Prostate gland (tissue), 2 donors: ENCODE measurements around the gene CTXND1. TPM values are rescaled to one million over a fixed set of nuclear protein-coding genes. Genes with fewer than 3 reads are reported as not detected.
"Not testable (repeated sequence)": the region's sequence is repeated elsewhere in the genome, so short reads cannot be mapped to it uniquely, and the experiment has no call there.

ENCODE experiments used
- DNase-seq: peaks from one replicate; pipeline ENCODE4 v3.0.0-alpha.2; 2019; ENCODE audit warnings: low spot score
- H3K27ac ChIP-seq, 2 donors: fragments of 200-600 bp; sonication (generic); 2 replicates each; pipeline ENCODE4 v1.5.1; 2017 to 2019
- H3K27me3 ChIP-seq: fragments of 200-600 bp; sonication (generic); replicated peaks from 2 replicates; pipeline ENCODE4 v1.5.1; 2019; ENCODE audit not compliant: insufficient read depth
- H3K36me3 ChIP-seq, 2 donors: fragments of 200-600 bp; sonication (generic); 1 replicate in 1 of 2; 2 replicates in 1 of 2; pipeline versions ENCODE4 v1.5.1 to v1.8.1; 2017 to 2019
- H3K4me1 ChIP-seq: fragments of 200-600 bp; sonication (generic); replicated peaks from 2 replicates; pipeline ENCODE4 v1.5.1; 2019
- H3K4me3 ChIP-seq, 2 donors: fragments of 200-600 bp; sonication (generic); 2 replicates each; pipeline ENCODE4 v1.5.1; 2017 to 2019
- H3K9me3 ChIP-seq: fragments of 200-600 bp; sonication (generic); 2 replicates; pipeline ENCODE4 v1.5.1; 2017
- CTCF ChIP-seq, 4 experiments: fragments of 200-600 bp in 2 of 4; fragments of 450-650 bp in 2 of 4; sonication (generic) in 2 of 4; IDR thresholded peaks; 1 replicate in 3 of 4; 2 replicates in 1 of 4; pipeline ENCODE4 v1.5.1; 2016 to 2019; ENCODE audit warnings: antibody characterized with exemption in 4 of 4, mild to moderate bottlenecking in 2 of 4, moderate library complexity in 2 of 4
- POLR2A ChIP-seq: fragments of 450-650 bp; IDR thresholded peaks from one replicate; pipeline ENCODE4 v1.6.1; 2016; ENCODE audit warnings: antibody characterized with exemption, mild to moderate bottlenecking
- POLR2AphosphoS5 ChIP-seq: sonication (generic); formaldehyde crosslinking; IDR thresholded peaks from one replicate; pipeline ENCODE4 v1.6.1; 2017; ENCODE audit warnings: antibody characterized with exemption
- WGBS: methylation state at CpG from one replicate; pipeline ENCODE4 v1.1.5; 2018; 5-methylcytosine and 5-hydroxymethylcytosine counted together
- intact Hi-C: fragments of 100-400 bp; cut with DNase I; formaldehyde crosslinking; loops from one replicate; pipeline ENCODE4 v1.14.2; 2022
- total RNA-seq, 2 donors: library from RNA; depleted of rRNA; stranded (reverse); fragments of >200 nt; gene quantifications; one replicate each; pipeline ENCODE4 v1.1.0, GENCODE V29; 2016

The CTXND1 gene
- total RNA-seq, 2 donors from 2014 or later, result 0.96 TPM; not detected in 1

DNA sequence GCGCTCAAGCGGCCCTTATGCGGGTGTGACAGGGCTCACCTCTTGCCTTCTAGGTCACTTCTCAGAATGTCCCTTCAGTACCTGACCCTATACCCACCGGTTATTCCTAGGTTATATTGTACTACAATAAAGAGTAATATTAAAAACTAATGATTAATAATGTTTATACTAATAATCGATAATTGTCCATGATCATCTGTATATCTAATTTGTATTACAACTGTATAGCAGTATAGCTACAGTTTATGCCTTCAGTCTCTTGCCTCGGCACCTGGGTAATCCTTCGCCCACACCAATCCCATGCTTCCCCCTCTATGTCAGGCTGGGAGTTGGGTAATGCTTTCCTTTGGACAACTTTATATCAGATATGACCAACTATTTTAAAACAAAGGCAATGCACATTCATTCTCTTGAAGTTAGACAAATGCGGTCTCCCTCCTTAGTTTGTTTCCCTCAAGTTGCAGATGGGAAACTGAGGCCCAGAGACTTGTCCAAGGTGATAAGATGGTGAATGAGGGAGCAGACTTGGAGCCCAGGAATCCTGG is 95.8 kb downstream of the CTXND1 start:
- Histone ChIP-seq H3K27ac (no peak overlapping the region), H3K4me1 (peaks cover 3% of the 10 kb centered on the region), H3K27me3 (no peaks in the 10 kb centered on the region), H3K9me3 (no peaks in the 10 kb centered on the region), H3K36me3 (no peaks in the 10 kb centered on the region), H3K4me3 (no peak overlapping the region)
- TF ChIP-seq POLR2A (no peak), POLR2AphosphoS5 (no peak), CTCF (IDR thresholded peaks at IDR 0.05) (no peak)
- WGBS, result 98% methylated on average over 8 of the region's 8 CpGs
- intact Hi-C loops, result no loop called here
- DNase-seq, result no peak

DNA sequence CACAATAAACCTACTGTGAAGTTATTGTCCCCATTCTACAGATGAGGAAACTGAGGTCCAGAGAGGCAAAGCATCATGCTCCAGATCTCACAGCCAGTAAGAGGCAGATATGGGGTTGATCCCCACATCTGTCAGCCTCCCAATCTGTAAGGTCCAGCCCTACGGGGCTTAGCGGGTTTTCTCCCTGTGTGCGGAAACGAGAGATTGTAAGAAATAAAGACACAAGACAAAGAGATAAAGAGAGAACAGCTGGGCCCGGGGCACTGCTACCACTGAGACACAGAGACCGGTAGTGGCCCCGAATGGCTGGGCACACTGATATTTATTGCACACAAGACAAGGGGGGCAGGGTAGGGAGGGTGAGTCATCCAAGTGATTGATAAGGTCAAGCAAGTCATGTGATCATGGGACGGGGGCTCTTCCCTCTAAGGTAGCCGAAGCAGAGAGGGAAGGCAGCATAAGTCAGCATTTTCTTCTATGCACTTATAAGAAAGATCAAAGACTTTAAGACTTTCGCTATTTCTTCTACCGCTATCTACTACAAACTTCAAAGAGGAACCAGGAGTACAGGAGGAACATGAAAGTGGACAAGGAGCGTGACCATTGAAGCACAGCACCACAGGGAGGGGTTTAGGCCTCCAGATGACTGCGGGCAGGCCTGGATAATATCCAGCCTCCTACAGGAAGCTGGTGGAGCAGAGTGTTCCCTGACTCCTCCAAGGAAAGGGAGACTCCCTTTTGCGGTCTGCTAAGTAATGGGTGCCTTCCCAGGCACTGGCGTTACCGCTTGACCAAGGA is 96.4 kb downstream of the CTXND1 start:
- H3K27ac ChIP-seq, H3K4me3 ChIP-seq, H3K27me3 ChIP-seq, DNase-seq, H3K4me1 ChIP-seq, H3K9me3 ChIP-seq, H3K36me3 ChIP-seq, intact Hi-C loops: not testable (repeated sequence)
- 86% methylated on average over 16 of the region's 16 CpGs for WGBS

DNA sequence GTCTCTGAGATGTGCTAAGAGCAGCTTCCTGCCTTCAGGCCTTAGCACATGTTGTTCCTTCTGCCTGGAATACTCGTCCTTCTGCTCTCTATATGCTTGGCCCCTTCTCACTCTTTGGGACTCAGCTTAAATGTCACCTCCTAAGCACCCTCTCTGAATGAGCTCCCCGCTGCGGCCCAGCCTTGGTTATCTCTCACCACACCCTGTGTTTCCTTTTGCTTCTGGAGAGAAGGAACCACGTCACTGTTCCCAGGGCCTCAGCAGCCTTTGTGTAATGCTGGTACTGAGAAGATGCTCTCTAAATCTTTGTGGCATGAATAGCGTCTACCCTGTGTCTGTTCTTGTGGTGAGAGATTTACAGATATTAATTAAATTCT is 97.0 kb downstream of the CTXND1 start:
- intact Hi-C loops, result no loop called here

DNA sequence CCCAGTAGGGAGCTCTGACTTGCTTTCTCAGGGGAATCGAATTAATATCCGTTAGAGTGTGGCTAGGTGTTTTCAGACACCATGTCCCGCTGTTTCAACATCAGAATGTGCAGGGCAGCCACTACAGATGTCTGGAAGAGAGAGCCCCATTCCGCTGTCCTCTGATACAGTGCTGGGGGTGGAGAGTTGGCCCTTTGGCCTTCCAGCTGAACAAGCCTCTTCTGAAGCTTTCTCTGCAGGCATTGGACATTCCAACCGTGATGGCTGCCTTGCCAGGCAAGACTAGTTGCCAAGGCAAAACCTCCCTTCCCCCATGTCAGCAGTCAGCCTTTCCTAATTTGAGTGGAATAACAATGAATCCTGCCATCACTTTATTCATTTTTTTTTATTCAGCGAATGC is 97.7 kb downstream of the CTXND1 start:
- intact Hi-C loops, result no loop called here
- H3K27ac ChIP-seq, result no peak overlapping the region
- peaks cover 3% of the 10 kb centered on the region for H3K4me1 ChIP-seq
- no peaks in the 10 kb centered on the region for H3K27me3 ChIP-seq
- no peak for TF ChIP-seq POLR2A
- no peak for TF ChIP-seq POLR2AphosphoS5
- TF ChIP-seq CTCF (IDR thresholded peaks at IDR 0.05), result no peak
- WGBS, result 85% methylated on average over 6 of the region's 6 CpGs
- H3K9me3 ChIP-seq, result no peaks in the 10 kb centered on the region
- DNase-seq, result no peak
- no peaks in the 10 kb centered on the region for H3K36me3 ChIP-seq
- H3K4me3 ChIP-seq, result no peak overlapping the region

More for the DNA sequence above, 97.0 kb downstream of the CTXND1 start:
- Histone ChIP-seq H3K9me3 (no peaks in the 10 kb centered on the region), H3K27me3 (no peaks in the 10 kb centered on the region), H3K4me1 (peaks cover 3% of the 10 kb centered on the region), H3K27ac (no peak overlapping the region), H3K4me3 (no peak overlapping the region), H3K36me3 (no peaks in the 10 kb centered on the region)
- no peak for TF ChIP-seq CTCF (IDR thresholded peaks at IDR 0.05)
- no peak for TF ChIP-seq POLR2A
- no peak for DNase-seq
- WGBS, result 83% methylated on average over 5 of the region's 5 CpGs

DNA sequence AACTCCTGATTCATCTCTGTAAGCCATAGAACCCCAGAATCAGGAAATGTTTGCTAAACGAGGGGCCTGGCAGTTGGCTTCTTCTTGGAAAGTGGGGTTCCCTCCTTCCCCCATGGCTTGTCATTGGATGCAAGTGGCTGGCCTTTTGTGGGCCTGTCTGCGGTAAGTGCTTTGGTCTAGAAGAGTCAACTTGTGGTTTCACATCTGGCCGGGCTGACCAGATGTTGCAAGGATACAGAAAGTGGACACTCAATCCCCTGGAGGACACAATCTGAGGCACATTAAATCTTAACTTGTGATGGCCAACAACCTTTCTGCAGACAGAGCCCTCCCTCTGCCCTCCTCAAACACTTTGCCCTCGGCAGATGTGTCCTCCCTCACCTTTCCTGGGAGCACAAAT is 98.1 kb downstream of the CTXND1 start:
- no peak for DNase-seq
- no peak overlapping the region for H3K27ac ChIP-seq
- H3K4me1 ChIP-seq, result peaks cover 7% of the 10 kb centered on the region
- H3K27me3 ChIP-seq, result no peaks in the 10 kb centered on the region
- intact Hi-C loops, result loop anchor here (2.0 kb wide), 1 partner anchor 231 kb away; no protein-coding TSS in a partner anchor
- H3K9me3 ChIP-seq, result no peaks in the 10 kb centered on the region
- TF ChIP-seq POLR2A (no peak), CTCF (IDR thresholded peaks at IDR 0.05) (no peak), POLR2AphosphoS5 (no peak)
- no peaks in the 10 kb centered on the region for H3K36me3 ChIP-seq
- no peak overlapping the region for H3K4me3 ChIP-seq
- 82% methylated on average over 4 of the region's 4 CpGs for WGBS
